ENCODE data around the gene SLC41A3.

SLC41A3 gene

GRCh38 chr3:126127452-126127851, 43.5 kb upstream of the SLC41A3 start:
- Histone ChIP-seq H3K4me1 (ENCODE audit: control insufficient read depth, low read length) (no peaks in the 10 kb centered on the region), H3K4me3 (ENCODE audit: low read length) (no peak overlapping the region), H3K9me2 (replicated peaks; ENCODE audit: control insufficient read depth, low read length) (no peaks in the 10 kb centered on the region), H3K36me3 (ENCODE audit: control insufficient read depth, low read length) (no peaks in the 10 kb centered on the region), H3K79me2 (ENCODE audit: control insufficient read depth, low read length) (no peaks in the 10 kb centered on the region), H3K9me3 (ENCODE audit: control insufficient read depth, insufficient read depth, low read length) (no peaks in the 10 kb centered on the region), H3K4me2 (ENCODE audit: low read length) (no peak overlapping the region), H3F3A (ENCODE audit: control insufficient read depth, insufficient read depth) (no peaks in the 10 kb centered on the region), H3K27ac (ENCODE audit: low read depth, low read length) (no peak overlapping the region), H3K27me3 (ENCODE audit: control insufficient read depth, low read length) (no peaks in the 10 kb centered on the region; the same call in 1 of the 2 replicates), H4K20me1 (ENCODE audit: control insufficient read depth, insufficient read depth, low read depth, low read length) (no peaks in the 10 kb centered on the region)
- no peak for TF ChIP-seq EZH2phosphoT487 (IDR thresholded peaks at IDR 0.05; ENCODE audit: borderline replicate concordance, low read length)
- no peak for TF ChIP-seq CTCF (IDR thresholded peaks at IDR 0.05; ENCODE audit: low read depth, low read length, poor library complexity, severe bottlenecking)

- peaks cover 1% of the 10 kb centered on the region; the same call in 1 of the 2 replicates for H3K27me3 ChIP-seq (ENCODE audit: control insufficient read depth, low read length)
- H4K20me1 ChIP-seq (ENCODE audit: control insufficient read depth, insufficient read depth, low read depth, low read length): no peaks in the 10 kb centered on the region
- H3K4me1 ChIP-seq (ENCODE audit: control insufficient read depth, low read length): no peaks in the 10 kb centered on the region
- no peaks in the 10 kb centered on the region for H3F3A ChIP-seq (ENCODE audit: control insufficient read depth, insufficient read depth)
- H3K36me3 ChIP-seq (ENCODE audit: control insufficient read depth, low read length): no peaks in the 10 kb centered on the region
- H3K4me3 ChIP-seq (ENCODE audit: low read length): no peak overlapping the region
- no peaks in the 10 kb centered on the region for H3K9me3 ChIP-seq (ENCODE audit: control insufficient read depth, insufficient read depth, low read length)
- no peak overlapping the region for H3K27ac ChIP-seq (ENCODE audit: low read depth, low read length)
- H3K4me2 ChIP-seq (ENCODE audit: low read length): no peak overlapping the region
- no peak for TF ChIP-seq EZH2phosphoT487 (IDR thresholded peaks at IDR 0.05; ENCODE audit: borderline replicate concordance, low read length)
- no peak for TF ChIP-seq CTCF (IDR thresholded peaks at IDR 0.05; ENCODE audit: low read depth, low read length, poor library complexity, severe bottlenecking)
- no peaks in the 10 kb centered on the region for H3K9me2 ChIP-seq (replicated peaks; ENCODE audit: control insufficient read depth, low read length)
- H3K79me2 ChIP-seq (ENCODE audit: control insufficient read depth, low read length): no peaks in the 10 kb centered on the region
These were observed 43.0 kb upstream of the SLC41A3 start for GRCh38 chr3:126126811-126127431.

- Histone ChIP-seq H4K20me1 (ENCODE audit: control insufficient read depth, insufficient read depth, low read depth, low read length) (no peaks in the 10 kb centered on the region), H3K27ac (ENCODE audit: low read depth, low read length) (no peak overlapping the region), H3K27me3 (ENCODE audit: control insufficient read depth, low read length) (peaks cover 4% of the 10 kb centered on the region; the same call in 1 of the 2 replicates), H3K4me3 (ENCODE audit: low read length) (no peak overlapping the region), H3K4me1 (ENCODE audit: control insufficient read depth, low read length) (no peaks in the 10 kb centered on the region), H3F3A (ENCODE audit: control insufficient read depth, insufficient read depth) (no peaks in the 10 kb centered on the region), H3K9me2 (replicated peaks; ENCODE audit: control insufficient read depth, low read length) (no peaks in the 10 kb centered on the region), H3K4me2 (ENCODE audit: low read length) (no peak overlapping the region), H3K79me2 (ENCODE audit: control insufficient read depth, low read length) (no peaks in the 10 kb centered on the region), H3K9me3 (ENCODE audit: control insufficient read depth, insufficient read depth, low read length) (no peaks in the 10 kb centered on the region), H3K36me3 (ENCODE audit: control insufficient read depth, low read length) (no peaks in the 10 kb centered on the region)
- TF ChIP-seq CTCF (IDR thresholded peaks at IDR 0.05; ENCODE audit: low read depth, low read length, poor library complexity, severe bottlenecking) (no peak), EZH2phosphoT487 (IDR thresholded peaks at IDR 0.05; ENCODE audit: borderline replicate concordance, low read length) (no peak)
These were observed 42.4 kb upstream of the SLC41A3 start for GRCh38 chr3:126126286-126126685.

All from DOHH2 (cell line).